Kidney glomerular epithelial cell (primary cell): Measurements from ENCODE around the gene SMARCC2.
"Not testable (repeated sequence)": the region's sequence is repeated elsewhere in the genome, so short reads cannot be mapped to it uniquely, and the experiment has no call there.

Experiments used
- DNase-seq: peaks from one replicate; lab custom pipeline; 2025; lab: John Stamatoyannopoulos, UW

The SMARCC2 gene

GRCh38 chr12:56208006-56208405 is 18.7 kb upstream of the SMARCC2 start:
- DNase-seq: no peak

GRCh38 chr12:56206452-56207166 is 17.3 kb upstream of the SMARCC2 start:
- no peak for DNase-seq

GRCh38 chr12:56205445-56205844 is 16.2 kb upstream of the SMARCC2 start:
- no peak for DNase-seq

- DNase-seq: no peak
These were observed 15.0 kb upstream of the SMARCC2 start for GRCh38 chr12:56204275-56204674.

GRCh38 chr12:56202838-56203237 is 13.6 kb upstream of the SMARCC2 start:
- DNase-seq: no peak

- no peak for DNase-seq
These were observed 13.1 kb upstream of the SMARCC2 start for GRCh38 chr12:56202366-56202765.

GRCh38 chr12:56198836-56199235 is 9.6 kb upstream of the SMARCC2 start:
- no peak for DNase-seq

- no peak for DNase-seq
These were observed 8.8 kb upstream of the SMARCC2 start for GRCh38 chr12:56197921-56198635.

- not testable (repeated sequence) for DNase-seq
These were observed 7.7 kb upstream of the SMARCC2 start for GRCh38 chr12:56196818-56197550.

GRCh38 chr12:56193025-56193578 is 3.8 kb upstream of the SMARCC2 start:
- peak; percentile 74 for DNase-seq

- no peak for DNase-seq
These were observed 3.3 kb upstream of the SMARCC2 start for GRCh38 chr12:56192582-56192981.

GRCh38 chr12:56190695-56191155 is 1.4 kb upstream of the SMARCC2 start:
- DNase-seq: no peak

- DNase-seq: peak; percentile 78
These were observed 823 bp upstream of the SMARCC2 start for GRCh38 chr12:56189918-56190694.

- DNase-seq: no peak
These were observed 545 bp downstream of the SMARCC2 start for GRCh38 chr12:56188778-56189098.

- no peak for DNase-seq
These were observed 1.0 kb downstream of the SMARCC2 start for GRCh38 chr12:56188131-56188777.

- DNase-seq: no peak
These were observed 2.3 kb downstream of the SMARCC2 start for GRCh38 chr12:56186957-56187356.

GRCh38 chr12:56178347-56178746 is 10.9 kb downstream of the SMARCC2 start:
- no peak for DNase-seq

- DNase-seq: no peak
These were observed 16.4 kb downstream of the SMARCC2 start for GRCh38 chr12:56172839-56173238.

- no peak for DNase-seq
These were observed 20.0 kb downstream of the SMARCC2 start for GRCh38 chr12:56169229-56169759.

GRCh38 chr12:56165369-56165768 is 23.9 kb downstream of the SMARCC2 start:
- no peak for DNase-seq

- DNase-seq: peak; percentile 12
These were observed 24.9 kb downstream of the SMARCC2 start for GRCh38 chr12:56164345-56164729.
